ENCODE measurements around the gene APOA5. TPM values are rescaled to one million over a fixed set of nuclear protein-coding genes. Genes with fewer than 3 reads are reported as not detected.

APOA5 gene
- total RNA-seq, 1 experiment from 2014 or later: 0.20 TPM

- DNase-seq (ENCODE audit: low spot score): no peak
- peak overlapping the region; percentile 95 for H3K27ac Mint-ChIP-seq
- ChIA-PET POLR2A (no interaction called here), CTCF (interaction anchor here (1.2 to 1.7 kb wide), 2 partner anchors 29 to 64 kb away, joined by 4 to 8 read pairs; no protein-coding TSS in a partner anchor)
- peaks cover 22% of the 10 kb centered on the region for H3K4me1 Mint-ChIP-seq
- no peaks in the 10 kb centered on the region for H3K27me3 Mint-ChIP-seq (ENCODE audit: low read depth)
- TF ChIP-seq STAT6 (CRISPR knock-in tag; conservative IDR thresholded peaks at IDR 0.05; ENCODE audit: low read depth) (no peak), ATF2 (CRISPR knock-in tag; IDR thresholded peaks at IDR 0.05; ENCODE audit: borderline replicate concordance, low read depth) (no peak), MYBL2 (CRISPR knock-in tag; IDR thresholded peaks at IDR 0.05) (no peak), PRDM15 (CRISPR knock-in tag; IDR thresholded peaks at IDR 0.05) (no peak), ZNF263 (CRISPR knock-in tag; IDR thresholded peaks at IDR 0.05; ENCODE audit: low read depth) (no peak), TEAD4 (CRISPR knock-in tag; IDR thresholded peaks at IDR 0.05) (no peak), HMGA2 (CRISPR knock-in tag; IDR thresholded peaks at IDR 0.05) (no peak), ETV6 (CRISPR knock-in tag; IDR thresholded peaks at IDR 0.05) (no peak), IRF1 (CRISPR knock-in tag; IDR thresholded peaks at IDR 0.05) (no peak), FOXK1 (CRISPR knock-in tag; IDR thresholded peaks at IDR 0.05) (no peak), RELA (CRISPR knock-in tag; IDR thresholded peaks at IDR 0.05; ENCODE audit: borderline replicate concordance) (no peak), OVOL2 (CRISPR knock-in tag; IDR thresholded peaks at IDR 0.05; ENCODE audit: borderline replicate concordance) (no peak), NR3C1 (CRISPR knock-in tag; conservative IDR thresholded peaks at IDR 0.05; ENCODE audit: low read depth) (no peak), ATF1 (CRISPR knock-in tag; IDR thresholded peaks at IDR 0.05) (no peak)
- TF ChIP-seq, protein P1, sequence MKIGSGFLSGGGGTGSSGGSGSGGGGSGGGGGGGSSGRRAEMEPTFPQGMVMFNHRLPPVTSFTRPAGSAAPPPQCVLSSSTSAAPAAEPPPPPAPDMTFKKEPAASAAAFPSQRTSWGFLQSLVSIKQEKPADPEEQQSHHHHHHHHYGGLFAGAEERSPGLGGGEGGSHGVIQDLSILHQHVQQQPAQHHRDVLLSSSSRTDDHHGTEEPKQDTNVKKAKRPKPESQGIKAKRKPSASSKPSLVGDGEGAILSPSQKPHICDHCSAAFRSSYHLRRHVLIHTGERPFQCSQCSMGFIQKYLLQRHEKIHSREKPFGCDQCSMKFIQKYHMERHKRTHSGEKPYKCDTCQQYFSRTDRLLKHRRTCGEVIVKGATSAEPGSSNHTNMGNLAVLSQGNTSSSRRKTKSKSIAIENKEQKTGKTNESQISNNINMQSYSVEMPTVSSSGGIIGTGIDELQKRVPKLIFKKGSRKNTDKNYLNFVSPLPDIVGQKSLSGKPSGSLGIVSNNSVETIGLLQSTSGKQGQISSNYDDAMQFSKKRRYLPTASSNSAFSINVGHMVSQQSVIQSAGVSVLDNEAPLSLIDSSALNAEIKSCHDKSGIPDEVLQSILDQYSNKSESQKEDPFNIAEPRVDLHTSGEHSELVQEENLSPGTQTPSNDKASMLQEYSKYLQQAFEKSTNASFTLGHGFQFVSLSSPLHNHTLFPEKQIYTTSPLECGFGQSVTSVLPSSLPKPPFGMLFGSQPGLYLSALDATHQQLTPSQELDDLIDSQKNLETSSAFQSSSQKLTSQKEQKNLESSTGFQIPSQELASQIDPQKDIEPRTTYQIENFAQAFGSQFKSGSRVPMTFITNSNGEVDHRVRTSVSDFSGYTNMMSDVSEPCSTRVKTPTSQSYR (CRISPR knock-in tag; IDR thresholded peaks at IDR 0.05): no peak
- TF ChIP-seq, protein P2, sequence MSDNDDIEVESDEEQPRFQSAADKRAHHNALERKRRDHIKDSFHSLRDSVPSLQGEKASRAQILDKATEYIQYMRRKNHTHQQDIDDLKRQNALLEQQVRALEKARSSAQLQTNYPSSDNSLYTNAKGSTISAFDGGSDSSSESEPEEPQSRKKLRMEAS (CRISPR knock-in tag; IDR thresholded peaks at IDR 0.05): no peak
- no peak for ATAC-seq
- peaks cover 22% of the 10 kb centered on the region for H3K36me3 Mint-ChIP-seq
- peak overlapping the region; percentile 95 for H3K4me3 Mint-ChIP-seq
- H3K9me3 Mint-ChIP-seq: no peaks in the 10 kb centered on the region
Observed at GRCh38 chr11:116771935-116772334, 19.7 kb downstream of the APOA5 start.

All from WTC11 (cell line).